ENCODE measurements around the gene GYPE.
"Not testable (repeated sequence)": the region's sequence is repeated elsewhere in the genome, so short reads cannot be mapped to it uniquely, and the experiment has no call there.

The GYPE gene

GRCh38 chr4:143862716-143863115 lies 42.6 kb downstream of the GYPE start:
- DNase-seq: not testable (repeated sequence)

DNA sequence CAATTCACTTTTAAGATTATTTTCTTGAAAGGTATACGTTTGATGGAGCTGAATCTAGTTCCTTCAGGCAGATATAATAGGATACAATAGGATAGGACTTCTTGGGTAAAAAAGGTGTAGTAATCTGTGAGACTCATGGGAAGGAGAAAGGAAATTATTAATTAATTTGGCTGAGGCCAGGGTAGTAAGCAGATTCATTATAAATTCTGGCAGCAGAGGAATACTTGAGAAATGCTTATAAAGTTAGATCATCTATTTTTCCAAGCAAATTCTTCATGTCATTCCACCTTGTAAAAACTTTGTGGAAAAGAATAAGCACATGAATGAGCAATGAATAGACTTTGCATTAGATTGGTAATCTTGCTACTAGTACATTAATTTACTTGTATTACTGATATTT lies 46.9 kb downstream of the GYPE start:
- no peak for DNase-seq

DNA sequence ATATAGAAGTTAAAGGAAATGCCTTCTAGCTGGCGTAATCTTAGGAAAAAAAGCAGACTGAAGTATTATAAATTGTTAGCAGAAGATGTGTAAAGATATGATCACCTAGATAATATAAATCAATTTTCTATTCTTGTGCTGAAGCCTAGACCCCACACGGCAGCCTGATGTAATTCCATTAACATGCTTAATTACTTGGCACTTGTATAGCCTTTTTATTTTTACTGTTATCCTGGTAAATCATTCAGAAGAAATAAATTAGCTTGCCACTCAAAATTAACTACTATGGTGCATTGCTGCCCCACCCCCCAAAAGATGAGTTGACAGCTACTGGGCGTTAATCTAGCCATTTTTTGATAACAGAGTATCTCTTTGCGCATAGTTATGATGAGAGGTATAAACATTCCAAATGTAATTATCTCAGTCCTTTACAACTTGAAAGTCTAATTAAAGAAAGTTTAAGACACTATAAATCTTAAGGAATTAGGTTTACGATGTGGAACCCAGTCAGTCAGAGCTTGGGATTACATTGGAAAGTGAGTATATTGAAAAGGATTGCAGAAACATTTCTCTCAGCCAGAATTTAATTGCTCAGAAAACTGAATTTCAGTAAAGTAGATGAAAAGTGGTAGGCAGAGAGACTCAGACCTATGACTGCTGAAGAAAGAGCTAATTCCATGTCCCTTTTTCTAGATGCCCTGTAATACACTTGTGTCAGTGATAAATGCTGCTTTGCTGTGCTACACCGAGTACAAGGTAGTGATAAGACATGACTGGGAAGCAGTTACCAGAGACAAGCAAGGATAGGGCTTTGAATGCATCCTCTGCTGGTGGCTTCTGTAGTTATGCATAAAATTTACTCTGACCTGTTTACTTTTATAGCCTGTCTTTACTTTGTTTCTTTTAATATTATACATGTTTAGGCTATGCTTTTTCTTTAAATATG lies 47.7 kb downstream of the GYPE start:
- not testable (repeated sequence) for DNase-seq

GRCh38 chr4:143856017-143856557 lies 49.3 kb downstream of the GYPE start:
- DNase-seq: not testable (repeated sequence)

- DNase-seq: not testable (repeated sequence)
These were observed 50.7 kb downstream of the GYPE start for GRCh38 chr4:143854645-143855044.

- DNase-seq: not testable (repeated sequence)
These were observed 56.1 kb downstream of the GYPE start for GRCh38 chr4:143849296-143849695.

DNA sequence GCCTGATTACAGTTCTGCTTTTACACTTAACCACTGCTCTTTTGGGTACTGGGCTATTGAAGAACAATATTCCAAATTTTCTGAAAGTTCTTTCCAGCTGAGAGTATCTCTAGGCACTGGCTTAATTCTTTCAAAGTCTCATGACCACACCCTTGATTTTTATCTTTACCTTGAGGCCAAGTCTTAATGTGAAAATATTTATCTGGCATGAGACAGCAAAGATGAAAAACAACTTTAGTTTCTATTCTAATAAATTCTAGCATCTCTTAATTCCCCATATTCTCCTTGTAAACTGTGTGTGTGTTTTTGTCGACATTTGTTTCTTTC lies 61.9 kb downstream of the GYPE start:
- not testable (repeated sequence) for DNase-seq

DNA sequence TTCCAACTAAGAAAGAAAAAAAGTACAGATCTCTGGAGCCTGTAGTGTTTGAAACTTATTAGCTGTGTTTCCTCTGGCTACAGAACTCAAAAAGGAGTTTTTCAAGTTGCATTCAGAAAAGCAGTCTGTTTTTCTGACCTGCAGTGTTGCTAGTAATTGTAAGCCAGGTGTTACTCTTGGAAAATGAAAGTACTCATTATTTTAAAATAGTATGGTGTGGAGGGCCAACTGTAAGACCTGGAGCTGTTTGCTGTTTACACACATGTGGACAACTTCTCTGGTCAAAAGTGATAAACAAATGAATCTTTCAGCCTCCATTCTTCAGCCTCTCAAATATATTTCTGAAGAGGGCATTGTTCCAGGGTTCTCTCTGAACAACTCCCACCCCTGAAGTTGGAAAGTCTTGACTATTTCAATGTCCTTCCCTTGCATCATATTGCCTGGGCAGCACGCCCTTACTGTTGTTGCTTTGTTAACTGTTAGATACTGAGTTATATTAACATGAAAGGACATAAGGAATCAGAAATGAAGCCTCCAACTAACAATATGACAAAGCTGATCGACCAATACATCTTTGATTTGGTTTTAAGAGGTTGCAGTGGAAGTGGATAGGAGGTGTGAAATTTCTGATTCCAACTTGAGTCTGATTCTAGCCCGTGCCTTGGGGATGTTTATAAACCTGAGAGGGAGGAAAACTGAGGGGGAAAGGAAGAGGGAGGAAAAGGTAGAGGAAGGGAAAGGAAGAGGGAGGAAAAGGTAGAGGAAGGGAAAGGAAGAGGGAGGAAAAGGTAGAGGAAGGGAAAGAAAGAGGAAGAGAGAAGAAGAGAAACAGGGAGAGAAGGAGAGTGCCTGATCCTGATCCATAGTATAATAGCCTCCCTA lies 62.5 kb downstream of the GYPE start:
- DNase-seq: not testable (repeated sequence)

GRCh38 chr4:143839413-143839812 lies 65.9 kb downstream of the GYPE start:
- not testable (repeated sequence) for DNase-seq

DNA sequence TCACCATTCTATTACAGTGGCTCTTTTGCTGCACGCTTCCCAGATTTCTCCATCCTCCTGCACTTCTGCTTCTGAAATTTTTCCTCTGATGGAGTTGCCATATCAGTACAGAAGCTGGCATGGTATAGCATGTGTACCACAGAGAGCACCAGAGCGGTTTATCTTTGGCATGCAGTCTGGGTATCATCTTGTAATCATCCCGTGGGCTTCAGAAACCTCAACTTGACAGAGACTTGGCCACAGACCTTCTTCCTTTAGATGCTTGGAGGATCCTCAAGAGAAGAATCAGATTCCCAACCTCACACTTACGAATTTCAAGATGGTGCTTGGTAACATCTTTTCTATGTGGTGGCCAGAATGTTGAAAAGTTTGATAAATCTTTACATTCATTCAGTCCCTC lies 71.2 kb downstream of the GYPE start:
- DNase-seq: not testable (repeated sequence)

GRCh38 chr4:143833676-143834075 lies 71.7 kb downstream of the GYPE start:
- DNase-seq: not testable (repeated sequence)

GRCh38 chr4:143830576-143830975 lies 74.8 kb downstream of the GYPE start:
- DNase-seq: not testable (repeated sequence)

DNA sequence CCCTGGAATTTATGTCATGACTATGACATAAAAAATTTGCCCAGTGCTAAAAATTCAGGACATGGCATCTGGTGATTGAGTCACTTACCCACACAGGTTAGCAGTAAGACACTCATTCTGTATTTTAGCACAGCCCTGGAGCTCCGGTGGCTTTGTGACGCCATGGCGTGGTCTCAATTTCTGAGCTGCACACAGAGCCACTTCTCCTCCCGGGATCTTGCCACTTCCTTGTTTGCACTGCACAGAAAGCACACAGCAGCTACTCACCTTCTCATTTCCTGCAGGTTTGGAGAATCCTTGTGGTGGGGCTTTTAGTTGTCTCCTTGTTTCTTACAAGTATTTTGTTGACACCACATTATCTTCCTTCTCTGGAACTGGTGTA lies 76.1 kb downstream of the GYPE start:
- DNase-seq: not testable (repeated sequence)
